Epithelial cell of proximal tubule (primary cell): ENCODE measurements around the gene EFHD2. TPM values are rescaled to one million over a fixed set of nuclear protein-coding genes. Genes with fewer than 3 reads are reported as not detected.
"Not testable (repeated sequence)": the region's sequence is repeated elsewhere in the genome, so short reads cannot be mapped to it uniquely, and the experiment has no call there.

Experiments used
- DNase-seq: peaks from one replicate; pipeline ENCODE4 v3.0.0-alpha.2; 2011; ENCODE audit warnings: low read depth
- H3K4me3 ChIP-seq: 2 replicates; pipeline ENCODE4 v1.5.1; 2011; ENCODE audit warnings: low read depth, mild to moderate bottlenecking, low read length
- total RNA-seq: library from RNA; depleted of rRNA; stranded (reverse); fragments of >200 nt; gene quantifications from 2 replicates; pipeline ENCODE4 v1.2.3, GENCODE V29; 2015
- TF ChIP-seq, protein P1 (sequence below): conservative IDR thresholded peaks from 2 replicates; pipeline ENCODE4 v1.5.1; 2012; ENCODE audit warnings: low read depth, mild to moderate bottlenecking, low read length

The EFHD2 gene
- total RNA-seq, 1 donor from 2014 or later = 122 TPM

DNA sequence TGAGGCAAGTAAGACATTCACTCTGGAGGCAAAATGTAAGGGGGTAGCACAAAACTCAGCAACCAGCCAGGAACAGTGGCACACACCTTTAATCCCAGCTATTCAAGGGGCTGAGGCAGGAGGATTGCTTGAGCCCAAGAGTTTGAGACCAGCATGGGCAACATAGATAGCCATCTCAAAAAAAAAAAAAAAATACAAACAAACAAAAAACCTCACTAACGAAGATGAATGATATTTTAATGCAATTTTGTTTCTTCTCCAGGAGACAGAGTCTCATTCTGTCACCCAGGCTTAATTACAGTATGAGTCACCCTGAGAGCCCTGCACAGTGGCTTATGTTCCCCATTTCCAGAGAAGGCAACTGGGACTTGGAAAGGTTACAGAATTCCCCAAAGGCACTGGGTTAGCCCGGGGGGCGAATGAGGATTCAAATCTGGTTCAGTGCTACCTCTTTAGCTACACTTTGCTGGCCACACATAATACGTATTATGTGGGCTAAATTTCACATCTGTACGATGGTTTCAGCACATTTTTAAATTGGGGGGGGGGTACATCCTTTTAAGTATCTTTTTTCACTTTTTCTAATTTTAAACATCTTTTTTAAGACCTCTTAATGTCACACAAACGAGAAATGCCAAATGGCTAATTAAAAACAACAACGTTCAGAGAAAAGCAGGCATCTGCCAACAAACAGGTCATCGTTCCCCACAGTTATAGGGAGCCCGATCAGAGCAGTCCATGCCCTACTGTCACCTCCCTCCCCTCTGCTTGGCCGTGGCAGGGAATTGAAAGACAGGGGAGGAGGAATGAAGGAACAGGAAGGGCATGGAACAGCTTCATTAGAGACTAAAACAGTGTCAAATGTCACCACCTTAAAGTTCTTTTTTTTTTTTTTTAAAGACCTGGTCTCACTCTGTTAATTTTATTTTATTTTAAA is 50.4 kb downstream of the EFHD2 start:
- DNase-seq = no peak
- TF ChIP-seq, protein P1, sequence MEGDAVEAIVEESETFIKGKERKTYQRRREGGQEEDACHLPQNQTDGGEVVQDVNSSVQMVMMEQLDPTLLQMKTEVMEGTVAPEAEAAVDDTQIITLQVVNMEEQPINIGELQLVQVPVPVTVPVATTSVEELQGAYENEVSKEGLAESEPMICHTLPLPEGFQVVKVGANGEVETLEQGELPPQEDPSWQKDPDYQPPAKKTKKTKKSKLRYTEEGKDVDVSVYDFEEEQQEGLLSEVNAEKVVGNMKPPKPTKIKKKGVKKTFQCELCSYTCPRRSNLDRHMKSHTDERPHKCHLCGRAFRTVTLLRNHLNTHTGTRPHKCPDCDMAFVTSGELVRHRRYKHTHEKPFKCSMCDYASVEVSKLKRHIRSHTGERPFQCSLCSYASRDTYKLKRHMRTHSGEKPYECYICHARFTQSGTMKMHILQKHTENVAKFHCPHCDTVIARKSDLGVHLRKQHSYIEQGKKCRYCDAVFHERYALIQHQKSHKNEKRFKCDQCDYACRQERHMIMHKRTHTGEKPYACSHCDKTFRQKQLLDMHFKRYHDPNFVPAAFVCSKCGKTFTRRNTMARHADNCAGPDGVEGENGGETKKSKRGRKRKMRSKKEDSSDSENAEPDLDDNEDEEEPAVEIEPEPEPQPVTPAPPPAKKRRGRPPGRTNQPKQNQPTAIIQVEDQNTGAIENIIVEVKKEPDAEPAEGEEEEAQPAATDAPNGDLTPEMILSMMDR = no peak
- H3K4me3 ChIP-seq = no peak overlapping the region

GRCh38 chr1:15460708-15461095 is 51.0 kb downstream of the EFHD2 start:
- TF ChIP-seq, protein P1 = no peak

DNA sequence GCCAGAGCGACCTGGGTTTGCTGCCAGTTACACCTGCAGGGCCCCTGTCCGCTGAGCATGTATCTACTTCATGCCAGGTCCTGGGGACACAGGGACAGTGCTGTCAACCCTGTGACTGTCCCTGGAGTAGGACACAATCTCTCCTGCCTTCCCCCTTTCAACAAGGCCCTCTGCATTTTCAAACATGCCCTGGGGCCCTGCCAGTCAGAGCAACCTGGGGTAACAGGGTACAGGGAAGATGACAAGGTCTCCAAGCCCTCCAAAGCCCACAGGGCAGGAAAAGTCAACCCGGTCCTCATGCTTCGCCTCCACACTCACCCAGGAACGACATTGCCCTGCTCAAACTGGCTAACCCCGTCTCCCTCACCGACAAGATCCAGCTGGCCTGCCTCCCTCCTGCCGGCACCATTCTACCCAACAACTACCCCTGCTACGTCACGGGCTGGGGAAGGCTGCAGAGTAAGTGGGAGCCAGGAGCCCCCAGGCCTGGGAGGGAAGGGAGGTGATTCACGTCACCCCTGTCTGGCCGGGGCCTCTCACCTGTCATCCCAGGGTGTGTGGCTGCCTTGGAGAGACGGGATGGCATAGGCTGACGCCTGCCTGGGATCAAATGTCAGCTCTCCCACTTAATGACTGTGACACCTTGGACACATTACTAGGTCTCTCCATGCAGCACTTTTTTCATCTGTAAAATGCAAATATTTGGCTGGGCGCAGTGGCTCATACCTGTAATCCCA is 53.5 kb downstream of the EFHD2 start:
- not testable (repeated sequence) for DNase-seq, H3K4me3 ChIP-seq

More at GRCh38 chr1:15460708-15461095, 51.0 kb downstream of the EFHD2 start:
- no peak overlapping the region for H3K4me3 ChIP-seq
- DNase-seq = no peak

- H3K4me3 ChIP-seq, DNase-seq: not testable (repeated sequence)
Observed at GRCh38 chr1:15463926-15464322, 54.2 kb downstream of the EFHD2 start.

GRCh38 chr1:15465674-15466073 is 56.0 kb downstream of the EFHD2 start:
- no peak for DNase-seq
- TF ChIP-seq, protein P1 = no peak
- no peak overlapping the region for H3K4me3 ChIP-seq

GRCh38 chr1:15466955-15467625 is 57.4 kb downstream of the EFHD2 start:
- not testable (repeated sequence) for H3K4me3 ChIP-seq, DNase-seq

DNA sequence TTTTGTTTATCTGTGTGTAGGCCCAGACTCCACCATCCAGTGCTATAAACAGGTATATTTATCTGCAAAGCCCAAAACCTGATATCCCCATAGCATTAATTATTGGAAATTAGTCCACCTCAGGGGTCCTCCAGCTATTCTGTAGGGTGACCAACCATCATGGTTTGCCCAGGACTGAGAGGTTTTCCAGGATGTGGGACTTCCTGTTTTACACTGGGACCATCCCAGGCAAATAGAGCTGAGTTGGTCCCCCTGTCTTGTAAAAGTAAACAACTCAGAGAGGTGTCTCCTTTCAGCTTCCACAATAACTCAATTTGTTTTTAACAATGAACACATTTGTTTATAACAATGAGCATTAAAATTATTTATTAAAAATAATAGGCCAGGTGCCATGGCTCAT is 58.5 kb downstream of the EFHD2 start:
- H3K4me3 ChIP-seq = no peak overlapping the region
- DNase-seq = no peak
- TF ChIP-seq, protein P1 = no peak

DNA sequence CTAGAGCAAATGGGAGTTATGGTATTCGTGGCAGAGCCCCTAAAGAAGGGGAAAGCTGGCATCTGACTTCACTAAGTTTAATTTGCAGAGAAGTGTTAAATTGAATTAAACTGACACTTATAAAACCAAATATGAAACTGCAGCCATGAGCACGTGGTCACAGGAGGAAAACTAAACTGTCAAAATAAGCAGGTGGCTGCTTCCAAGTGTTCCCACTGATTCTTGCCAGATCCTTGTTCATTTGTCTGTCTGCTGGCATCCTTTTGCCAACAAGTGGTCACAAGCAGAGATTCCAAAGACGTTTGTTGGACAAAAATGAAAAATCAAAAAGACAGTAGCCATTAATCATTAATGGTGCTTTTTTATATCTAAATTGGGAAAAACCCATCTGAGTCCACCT is 59.7 kb downstream of the EFHD2 start:
- no peak for DNase-seq
- TF ChIP-seq, protein P1 = no peak
- H3K4me3 ChIP-seq = no peak overlapping the region

DNA sequence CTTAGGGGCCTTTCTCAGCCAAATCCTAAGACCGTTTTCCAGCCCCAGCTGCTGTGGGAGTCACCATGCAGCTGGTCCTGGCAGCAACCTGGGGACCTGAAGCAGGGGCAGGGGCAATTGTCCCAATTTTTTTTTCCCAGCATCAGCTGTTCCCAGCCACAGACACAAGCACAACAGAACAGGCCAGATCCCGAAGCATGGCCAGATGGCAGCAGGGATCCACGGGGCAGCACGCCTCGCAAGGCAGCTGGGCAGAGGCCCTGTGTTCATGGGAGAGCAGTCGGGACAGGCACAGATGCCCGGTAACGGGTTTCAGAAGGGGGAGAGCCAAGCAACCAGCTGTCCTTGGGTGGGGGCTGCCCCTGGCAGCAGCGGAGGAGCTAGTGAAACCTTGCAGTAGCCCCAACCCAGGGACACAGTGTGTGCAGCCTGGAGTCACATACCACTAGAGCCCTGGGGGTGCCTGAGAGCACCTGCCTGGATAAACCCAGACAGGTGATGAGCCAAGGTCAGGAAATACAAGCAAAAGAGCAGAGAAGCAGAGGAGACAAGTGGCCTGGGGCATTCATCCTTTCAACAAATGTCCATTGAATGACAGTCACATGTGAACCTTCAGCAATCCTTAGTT is 60.2 kb downstream of the EFHD2 start:
- not testable (repeated sequence) for DNase-seq, H3K4me3 ChIP-seq

DNA sequence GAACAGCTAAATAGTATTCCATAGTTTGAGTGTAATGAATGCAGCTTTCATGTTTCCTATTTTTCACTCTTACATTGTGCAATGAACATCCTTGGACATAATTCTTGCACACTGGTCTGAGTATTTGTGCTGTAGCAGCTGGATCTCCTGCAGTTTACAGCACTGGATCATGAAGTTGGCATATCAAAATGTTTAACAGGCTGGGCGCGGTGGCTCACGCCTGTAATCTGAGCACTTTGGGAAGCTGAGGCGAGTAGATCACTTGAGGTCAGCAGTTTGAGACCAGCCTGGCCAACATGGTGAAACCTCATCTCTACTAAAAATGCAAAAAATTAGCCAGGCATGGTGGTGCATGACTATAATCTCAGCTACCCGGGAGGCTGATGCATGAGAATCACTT is 61.4 kb downstream of the EFHD2 start:
- H3K4me3 ChIP-seq, DNase-seq: not testable (repeated sequence)

GRCh38 chr1:15471723-15472122 is 62.0 kb downstream of the EFHD2 start:
- H3K4me3 ChIP-seq, DNase-seq: not testable (repeated sequence)
